Measurements from ENCODE around the gene FGR. TPM values are rescaled to one million over a fixed set of nuclear protein-coding genes. Genes with fewer than 3 reads are reported as not detected.
A peak's percentile ranks its signal among the peaks of the same experiment; 100 is the strongest.

Gene FGR
- total RNA-seq, 2 donors from 2014 or later: 4.0 to 10.8 TPM

GRCh38 chr1:27591622-27592021 is 43.4 kb downstream of the FGR start:
- DNase-seq (ENCODE audit: low spot score): no peak
- Histone ChIP-seq H3K4me3 (no peak overlapping the region), H3K27me3 (replicated peaks; ENCODE audit: insufficient read depth) (no peaks in the 10 kb centered on the region), H3K9me3 (no peaks in the 10 kb centered on the region), H3K27ac (no peak overlapping the region), H3K36me3 (no peaks in the 10 kb centered on the region), H3K4me1 (replicated peaks) (peaks cover 12% of the 10 kb centered on the region)
- TF ChIP-seq POLR2A (IDR thresholded peaks at IDR 0.05) (no peak), CTCF (IDR thresholded peaks at IDR 0.05) (no peak), POLR2AphosphoS5 (IDR thresholded peaks at IDR 0.05) (no peak)
- 42% methylated on average over 4 of the region's 4 CpGs for WGBS
- intact Hi-C loops (cut with DNase I): no loop called here

DNA sequence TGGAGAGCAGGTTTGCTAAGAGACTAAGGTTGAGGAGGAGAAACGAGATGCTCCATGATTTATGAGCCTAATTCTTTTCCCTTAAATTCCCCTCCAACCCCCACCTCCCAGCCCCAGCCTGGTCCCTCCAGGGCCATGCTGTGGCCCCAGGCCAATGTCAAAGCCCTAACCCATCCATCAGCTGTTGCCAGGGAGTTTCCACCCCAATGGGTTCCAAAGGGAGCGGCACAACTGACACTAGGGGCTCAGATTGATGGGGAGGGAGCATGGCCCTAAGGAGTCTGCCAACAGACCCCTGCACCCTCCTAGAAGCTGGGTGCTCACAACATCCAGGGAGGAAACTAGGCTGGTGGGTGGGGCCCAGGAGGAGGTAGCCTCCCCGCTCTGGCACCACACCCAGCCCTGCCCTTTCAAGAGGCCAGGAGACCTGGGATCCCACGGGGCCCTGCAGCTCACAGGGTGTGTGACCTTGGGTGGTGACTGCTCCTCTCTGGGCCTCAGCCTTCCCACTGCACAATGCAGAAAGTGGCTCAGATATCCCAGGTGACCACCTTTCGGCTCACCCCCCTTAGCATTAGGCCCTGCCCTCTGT is 44.0 kb downstream of the FGR start:
- DNase-seq (ENCODE audit: low spot score): no peak
- H3K4me3 ChIP-seq: no peak overlapping the region
- 50% methylated on average over 5 of the region's 5 CpGs for WGBS
- intact Hi-C loops (cut with DNase I): no loop called here
- no peak overlapping the region for H3K27ac ChIP-seq
- no peaks in the 10 kb centered on the region for H3K27me3 ChIP-seq (replicated peaks; ENCODE audit: insufficient read depth)
- no peaks in the 10 kb centered on the region for H3K36me3 ChIP-seq
- H3K9me3 ChIP-seq: no peaks in the 10 kb centered on the region
- TF ChIP-seq CTCF (IDR thresholded peaks at IDR 0.05) (no peak), POLR2AphosphoS5 (IDR thresholded peaks at IDR 0.05) (no peak), POLR2A (IDR thresholded peaks at IDR 0.05) (no peak)
- H3K4me1 ChIP-seq (replicated peaks): peaks cover 12% of the 10 kb centered on the region

DNA sequence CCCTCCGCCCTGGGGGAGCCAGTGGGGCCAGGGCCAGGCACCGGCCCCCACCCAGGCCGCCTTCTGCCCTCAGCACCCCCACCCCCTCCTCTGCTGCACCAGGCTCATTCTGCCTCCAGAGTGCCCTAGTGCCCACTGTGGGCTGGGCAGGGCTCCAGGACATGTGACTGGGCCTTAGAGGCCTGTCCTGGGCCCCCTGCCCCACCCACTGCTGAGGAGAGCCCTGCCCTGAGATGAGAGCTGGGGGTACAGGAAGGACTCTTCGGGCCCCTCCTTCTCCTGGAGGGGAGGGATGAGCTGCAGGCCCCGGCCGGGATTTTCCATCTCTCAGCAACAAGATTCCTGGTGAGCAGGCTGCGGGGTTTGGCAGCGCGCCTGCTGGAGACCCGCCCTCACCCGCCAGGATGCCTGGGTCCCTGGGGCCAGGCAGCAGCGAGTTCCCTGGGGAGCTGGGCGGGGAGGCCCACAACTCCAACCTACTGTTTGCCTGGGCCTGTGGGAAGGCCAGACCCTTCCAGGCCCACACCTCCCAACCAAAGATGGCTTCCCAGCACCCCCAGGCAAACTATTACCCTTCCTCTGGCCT is 45.1 kb downstream of the FGR start:
- WGBS: 19% methylated on average over 13 of the region's 13 CpGs
- Histone ChIP-seq H3K4me3 (no peak overlapping the region), H3K27me3 (replicated peaks; ENCODE audit: insufficient read depth) (no peaks in the 10 kb centered on the region), H3K9me3 (no peaks in the 10 kb centered on the region), H3K36me3 (no peaks in the 10 kb centered on the region), H3K27ac (peak overlapping the region; percentile 52 to 54), H3K4me1 (replicated peaks) (peaks cover 12% of the 10 kb centered on the region)
- intact Hi-C loops (cut with DNase I): no loop called here
- DNase-seq (ENCODE audit: low spot score): no peak
- no peak for TF ChIP-seq POLR2AphosphoS5 (IDR thresholded peaks at IDR 0.05)
- TF ChIP-seq POLR2A (IDR thresholded peaks at IDR 0.05): no peak
- TF ChIP-seq CTCF (IDR thresholded peaks at IDR 0.05): no peak

DNA sequence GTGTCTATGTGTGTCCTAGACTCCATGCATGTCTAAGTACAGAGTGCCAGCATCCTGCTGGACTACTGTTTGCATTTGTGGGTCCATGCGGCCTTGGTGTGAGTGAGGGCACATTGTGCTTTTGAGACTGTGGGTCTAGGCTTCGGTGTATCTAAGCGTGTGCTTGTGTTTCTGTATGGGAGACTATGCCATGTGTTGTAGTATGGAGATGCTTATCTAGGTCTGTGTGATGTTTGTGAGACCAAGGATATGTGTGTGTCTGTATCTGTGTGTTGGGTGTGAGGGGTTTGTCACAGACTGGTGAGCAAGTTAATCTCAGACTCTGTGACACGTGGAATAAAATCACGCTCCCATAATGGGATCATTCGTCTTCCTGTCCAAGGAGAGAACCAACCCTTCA is 45.5 kb downstream of the FGR start:
- WGBS: 56% methylated on average over 6 of the region's 6 CpGs
- Histone ChIP-seq H3K4me3 (no peak overlapping the region), H3K4me1 (replicated peaks) (peaks cover 12% of the 10 kb centered on the region), H3K9me3 (no peaks in the 10 kb centered on the region), H3K27me3 (replicated peaks; ENCODE audit: insufficient read depth) (no peaks in the 10 kb centered on the region), H3K27ac (peak overlapping the region; percentile 52 to 54), H3K36me3 (no peaks in the 10 kb centered on the region)
- intact Hi-C loops (cut with DNase I): no loop called here
- no peak for TF ChIP-seq POLR2A (IDR thresholded peaks at IDR 0.05)
- no peak for TF ChIP-seq CTCF (IDR thresholded peaks at IDR 0.05)
- no peak for TF ChIP-seq POLR2AphosphoS5 (IDR thresholded peaks at IDR 0.05)
- no peak for DNase-seq (ENCODE audit: low spot score)
